ENCODE results near the gene ITPR1. TPM values are rescaled to one million over a fixed set of nuclear protein-coding genes. Genes with fewer than 3 reads are reported as not detected.
A peak's percentile ranks its signal among the peaks of the same experiment; 100 is the strongest.

ITPR1 gene
- total RNA-seq, 1 experiment from 2014 or later: 48.5 TPM

GRCh38 chr3:4633078-4634004 is 140.2 kb downstream of the ITPR1 start:
- POLR2A ChIA-PET (ENCODE audit: unreplicated experiment): no interaction called here
- Histone ChIP-seq H3K4me1 (ENCODE audit: insufficient read depth, low read length) (no peaks in the 10 kb centered on the region), H3K36me3 (ENCODE audit: low read depth, low read length) (no peaks in the 10 kb centered on the region), H2AFZ (ENCODE audit: low read length) (no peak overlapping the region), H3K27ac (ENCODE audit: low read length) (no peak overlapping the region), H3K27me3 (ENCODE audit: low read length) (no peaks in the 10 kb centered on the region), H3K4me3 (ENCODE audit: low read length) (no peak overlapping the region), H3K9me2 (replicated peaks; ENCODE audit: low read length) (no peaks in the 10 kb centered on the region), H3F3A (ENCODE audit: low read length, unreplicated experiment) (no peaks in the 10 kb centered on the region), H3K4me2 (ENCODE audit: low read length) (no peak overlapping the region), H3K9me3 (ENCODE audit: low read length) (no peaks in the 10 kb centered on the region), H4K20me1 (ENCODE audit: low read length) (no peaks in the 10 kb centered on the region), H3K9ac (ENCODE audit: low read length) (no peak overlapping the region), H3K79me2 (ENCODE audit: low read length) (no peaks in the 10 kb centered on the region)
- intact Hi-C loops (cut with micrococcal nuclease): loop anchor here (1.0 to 5.0 kb wide), 7 partner anchors 51 to 299 kb away; partner anchors contain the start of gene SUMF1
- peak; percentile 77 for DNase-seq
- CTCF ChIA-PET: interaction anchor here (0.6 to 1.5 kb wide), 9 partner anchors 48 to 319 kb away, joined by 3 to 16 read pairs (median 4); no protein-coding TSS in a partner anchor
- TF ChIP-seq CTCF (conservative IDR thresholded peaks at IDR 0.05; ENCODE audit: low read depth, low read length): peak; percentile 96
- no peak for TF ChIP-seq EZH2 (IDR thresholded peaks at IDR 0.05; ENCODE audit: low read length, unreplicated experiment)
- ATAC-seq: peak; percentile 82
- BruUV-seq (replicated peaks): no TSS peak

GRCh38 chr3:4634894-4635293 is 141.7 kb downstream of the ITPR1 start:
- POLR2A ChIA-PET (ENCODE audit: unreplicated experiment): no interaction called here
- ATAC-seq (no peak), DNase-seq (no peak)
- no peaks in the 10 kb centered on the region for H3K4me1 ChIP-seq (ENCODE audit: insufficient read depth, low read length)
- H3K27ac ChIP-seq (ENCODE audit: low read length): no peak overlapping the region
- no peaks in the 10 kb centered on the region for H3K36me3 ChIP-seq (ENCODE audit: low read depth, low read length)
- no peak for TF ChIP-seq EZH2phosphoT487 (IDR thresholded peaks at IDR 0.05; ENCODE audit: borderline replicate concordance, low read length)
- TF ChIP-seq EZH2 (IDR thresholded peaks at IDR 0.05; ENCODE audit: low read length, unreplicated experiment): no peak
- no peak for TF ChIP-seq CTCF (conservative IDR thresholded peaks at IDR 0.05; ENCODE audit: low read depth, low read length)
- no peaks in the 10 kb centered on the region for H4K20me1 ChIP-seq (ENCODE audit: low read length)
- H3K4me2 ChIP-seq (ENCODE audit: low read length): no peak overlapping the region
- H3F3A ChIP-seq (ENCODE audit: low read length, unreplicated experiment): no peaks in the 10 kb centered on the region
- no peak overlapping the region for H2AFZ ChIP-seq (ENCODE audit: low read length)
- no peaks in the 10 kb centered on the region for H3K79me2 ChIP-seq (ENCODE audit: low read length)
- no peaks in the 10 kb centered on the region for H3K27me3 ChIP-seq (ENCODE audit: low read length)
- H3K9me2 ChIP-seq (replicated peaks; ENCODE audit: low read length): no peaks in the 10 kb centered on the region
- H3K4me3 ChIP-seq (ENCODE audit: low read length): no peak overlapping the region
- BruUV-seq (replicated peaks): no TSS peak
- CTCF ChIA-PET: no interaction called here
- H3K9ac ChIP-seq (ENCODE audit: low read length): no peak overlapping the region
- intact Hi-C loops (cut with micrococcal nuclease): loop anchor here (5.0 kb wide), 2 partner anchors 53 to 118 kb away; no protein-coding TSS in a partner anchor
- H3K9me3 ChIP-seq (ENCODE audit: low read length): no peaks in the 10 kb centered on the region

- H3K9ac ChIP-seq (ENCODE audit: low read length): no peak overlapping the region
- H3K79me2 ChIP-seq (ENCODE audit: low read length): no peaks in the 10 kb centered on the region
- H3K27me3 ChIP-seq (ENCODE audit: low read length): no peaks in the 10 kb centered on the region
- no peaks in the 10 kb centered on the region for H3K9me2 ChIP-seq (replicated peaks; ENCODE audit: low read length)
- ATAC-seq (no peak), DNase-seq (no peak)
- no peaks in the 10 kb centered on the region for H3K9me3 ChIP-seq (ENCODE audit: low read length)
- BruUV-seq (replicated peaks): no TSS peak
- H3K4me2 ChIP-seq (ENCODE audit: low read length): no peak overlapping the region
- H3K4me1 ChIP-seq (ENCODE audit: insufficient read depth, low read length): no peaks in the 10 kb centered on the region
- H4K20me1 ChIP-seq (ENCODE audit: low read length): no peaks in the 10 kb centered on the region
- TF ChIP-seq EZH2 (IDR thresholded peaks at IDR 0.05; ENCODE audit: low read length, unreplicated experiment): no peak
- no peak for TF ChIP-seq CTCF (conservative IDR thresholded peaks at IDR 0.05; ENCODE audit: low read depth, low read length)
- TF ChIP-seq EZH2phosphoT487 (IDR thresholded peaks at IDR 0.05; ENCODE audit: borderline replicate concordance, low read length): no peak
- H3K27ac ChIP-seq (ENCODE audit: low read length): no peak overlapping the region
- intact Hi-C loops (cut with micrococcal nuclease): no loop called here
- no peak overlapping the region for H3K4me3 ChIP-seq (ENCODE audit: low read length)
- ChIA-PET POLR2A (ENCODE audit: unreplicated experiment) (no interaction called here), CTCF (no interaction called here)
- H3F3A ChIP-seq (ENCODE audit: low read length, unreplicated experiment): no peaks in the 10 kb centered on the region
- no peaks in the 10 kb centered on the region for H3K36me3 ChIP-seq (ENCODE audit: low read depth, low read length)
- H2AFZ ChIP-seq (ENCODE audit: low read length): no peak overlapping the region
Measured at GRCh38 chr3:4637265-4637664, 144.1 kb downstream of the ITPR1 start.
